ENCODE measurements around the gene CHST8. TPM values are rescaled to one million over a fixed set of nuclear protein-coding genes. Genes with fewer than 3 reads are reported as not detected.

CHST8 gene
- total RNA-seq, 1 experiment from 2014 or later, result 33.5 TPM

- no peak for TF ChIP-seq E2F4 (CRISPR knock-in tag; IDR thresholded peaks at IDR 0.05; ENCODE audit: borderline replicate concordance, low read depth)
- TF ChIP-seq FOXK1 (CRISPR knock-in tag; IDR thresholded peaks at IDR 0.05), result no peak
- TF ChIP-seq ZNF317 (CRISPR knock-in tag; IDR thresholded peaks at IDR 0.05; ENCODE audit: borderline replicate concordance, low read depth), result no peak
- no peak for TF ChIP-seq ATF3 (CRISPR knock-in tag; conservative IDR thresholded peaks at IDR 0.05)
Measured at GRCh38 chr19:33698576-33699435, 77.1 kb downstream of the CHST8 start (continued).

GRCh38 chr19:33699754-33700407, 78.1 kb downstream of the CHST8 start:
- Mint-ChIP-seq H3K27ac (no peak overlapping the region), H3K4me3 (no peak overlapping the region), H3K36me3 (no peaks in the 10 kb centered on the region), H3K27me3 (ENCODE audit: low read depth) (no peaks in the 10 kb centered on the region), H3K9me3 (no peaks in the 10 kb centered on the region), H3K4me1 (peaks cover 22% of the 10 kb centered on the region)
- ChIA-PET POLR2A (no interaction called here), CTCF (no interaction called here)
- no peak for TF ChIP-seq IRF2 (CRISPR knock-in tag; IDR thresholded peaks at IDR 0.05; ENCODE audit: borderline replicate concordance, low read depth)
- TF ChIP-seq FOXJ3 (CRISPR knock-in tag; IDR thresholded peaks at IDR 0.05; ENCODE audit: borderline replicate concordance), result no peak
- TF ChIP-seq ZNF532 (CRISPR knock-in tag; IDR thresholded peaks at IDR 0.05; ENCODE audit: borderline replicate concordance), result no peak
- no peak for TF ChIP-seq NR1H2 (CRISPR knock-in tag; IDR thresholded peaks at IDR 0.05)
- no peak for TF ChIP-seq MXD4 (CRISPR knock-in tag; IDR thresholded peaks at IDR 0.05; ENCODE audit: borderline replicate concordance)
- no peak for TF ChIP-seq MYBL2 (CRISPR knock-in tag; IDR thresholded peaks at IDR 0.05)
- TF ChIP-seq ZNF281 (CRISPR knock-in tag; IDR thresholded peaks at IDR 0.05), result no peak
- no peak for TF ChIP-seq E2F4 (CRISPR knock-in tag; IDR thresholded peaks at IDR 0.05; ENCODE audit: borderline replicate concordance, low read depth)
- no peak for TF ChIP-seq EMX1 (CRISPR knock-in tag; IDR thresholded peaks at IDR 0.05)
- TF ChIP-seq ETV6 (CRISPR knock-in tag; IDR thresholded peaks at IDR 0.05), result no peak
- no peak for TF ChIP-seq ZNF512 (CRISPR knock-in tag; IDR thresholded peaks at IDR 0.05; ENCODE audit: borderline replicate concordance)
- no peak for TF ChIP-seq ATF6 (CRISPR knock-in tag; IDR thresholded peaks at IDR 0.05)
- ATAC-seq (no peak), DNase-seq (ENCODE audit: low spot score) (no peak)

Data from WTC11 (cell line).